ENCODE results near the gene GAGE12G. TPM values are rescaled to one million over a fixed set of nuclear protein-coding genes. Genes with fewer than 3 reads are reported as not detected.
"Not testable (repeated sequence)": the region's sequence is repeated elsewhere in the genome, so short reads cannot be mapped to it uniquely, and the experiment has no call there.

GAGE12G gene
- polyA plus RNA-seq, 1 donor from 2014 or later: not detected

DNA sequence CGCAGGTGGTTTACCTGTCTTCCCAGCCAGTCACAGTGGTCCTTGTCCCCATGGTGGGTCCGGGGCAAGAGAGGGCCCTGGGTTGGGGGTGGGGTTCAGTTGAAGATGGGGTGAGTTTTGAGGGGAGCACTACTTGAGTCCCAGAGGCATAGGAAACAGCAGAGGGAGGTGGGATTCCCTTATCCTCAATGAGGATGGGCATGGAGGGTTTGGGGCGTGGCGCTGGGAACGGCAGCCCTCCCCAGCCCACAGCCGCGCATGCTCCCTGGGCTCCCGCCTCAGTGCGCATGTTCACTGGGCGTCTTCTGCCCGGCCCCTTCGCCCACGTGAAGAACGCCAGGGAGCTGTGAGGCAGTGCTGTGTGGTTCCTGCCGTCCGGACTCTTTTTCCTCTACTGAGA lies 19.0 kb downstream of the GAGE12G start, which contains the start of gene GAGE2A:
Gene GAGE2A, plus strand, starts transcription at position 301 of the 400 bp plus-strand sequence. CDS start 1,155 bp downstream, outside the sequence.
- H2AFZ ChIP-seq (ENCODE audit: low read depth, low read length); H3K27ac ChIP-seq (ENCODE audit: low read length); H3K27me3 ChIP-seq (ENCODE audit: insufficient read depth, low read depth, low read length); H3K4me3 ChIP-seq (ENCODE audit: low read length); H4K20me1 ChIP-seq (ENCODE audit: insufficient read depth); H3F3A ChIP-seq (ENCODE audit: insufficient read depth, low read length, poor library complexity, severe bottlenecking); H3K9me3 ChIP-seq (ENCODE audit: low read length); H3K9ac ChIP-seq (ENCODE audit: low read length); H3K36me3 ChIP-seq (ENCODE audit: insufficient read depth, low read length); H3K4me2 ChIP-seq (ENCODE audit: low read length); H3K9me2 ChIP-seq (ENCODE audit: insufficient read depth, low read length); H3K79me2 ChIP-seq (replicated peaks; ENCODE audit: insufficient read depth, low read length): not testable (repeated sequence)

DNA sequence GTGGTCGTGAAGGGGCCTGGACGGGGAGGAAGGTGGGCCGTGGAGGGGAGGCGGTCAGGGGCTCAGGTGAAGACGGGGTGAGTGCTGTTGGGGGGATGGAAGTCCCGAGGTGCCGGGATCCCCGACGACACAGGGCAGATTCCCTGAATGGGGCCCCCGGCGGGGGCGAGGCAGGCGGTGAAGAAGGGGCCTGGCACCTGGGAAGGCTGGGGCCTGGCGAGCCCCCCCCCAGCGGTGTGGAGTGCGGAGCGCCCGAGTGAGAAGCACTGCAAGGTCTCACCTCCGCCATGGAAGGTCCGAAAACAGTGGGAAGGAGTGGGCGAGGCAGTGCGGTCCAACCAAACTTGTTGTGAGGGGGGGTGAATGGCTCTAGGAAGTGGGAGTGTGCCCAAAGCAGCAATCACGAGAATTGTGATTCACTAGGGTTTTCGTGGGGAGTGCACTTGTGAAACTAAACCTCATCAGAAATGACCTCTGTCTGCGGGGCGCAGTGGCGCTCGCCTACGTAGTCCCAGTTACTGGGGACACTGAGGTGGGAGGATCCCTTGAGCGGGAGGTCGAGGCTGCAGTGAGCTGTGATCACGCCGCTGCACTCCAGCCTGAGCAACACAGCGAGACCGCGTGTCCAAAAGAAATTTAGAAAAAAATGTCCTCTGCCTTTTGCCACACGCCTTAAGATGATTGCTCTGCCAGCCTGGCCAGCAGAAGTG lies 19.7 kb downstream of the GAGE12G start:
- not testable (repeated sequence) for H3K27ac ChIP-seq (ENCODE audit: low read length); H3K9me3 ChIP-seq (ENCODE audit: low read length); H3K4me3 ChIP-seq (ENCODE audit: low read length); H3K9ac ChIP-seq (ENCODE audit: low read length); H3K36me3 ChIP-seq (ENCODE audit: insufficient read depth, low read length); H2AFZ ChIP-seq (ENCODE audit: low read depth, low read length); H3K9me2 ChIP-seq (ENCODE audit: insufficient read depth, low read length); H3K4me2 ChIP-seq (ENCODE audit: low read length); H3F3A ChIP-seq (ENCODE audit: insufficient read depth, low read length, poor library complexity, severe bottlenecking); H3K79me2 ChIP-seq (replicated peaks; ENCODE audit: insufficient read depth, low read length); H4K20me1 ChIP-seq (ENCODE audit: insufficient read depth); H3K27me3 ChIP-seq (ENCODE audit: insufficient read depth, low read depth, low read length)

DNA sequence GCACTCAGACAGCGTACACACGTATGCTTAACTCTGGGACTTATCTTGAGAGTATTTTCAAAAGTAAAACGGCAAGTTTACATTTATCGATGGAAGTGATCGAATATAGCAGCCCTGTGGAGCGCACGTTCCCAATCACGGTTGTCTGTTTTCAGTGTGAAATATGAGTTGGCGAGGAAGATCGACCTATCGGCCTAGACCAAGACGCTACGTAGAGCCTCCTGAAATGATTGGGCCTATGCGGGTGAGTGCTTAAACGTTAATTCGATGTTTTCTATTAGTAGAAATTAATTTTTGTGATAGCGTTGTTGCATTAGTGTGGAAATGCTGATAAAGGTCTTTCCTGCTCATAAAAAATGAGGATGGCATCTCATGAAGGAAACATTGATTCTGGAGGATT lies 20.3 kb downstream of the GAGE12G start:
- not testable (repeated sequence) for H2AFZ ChIP-seq (ENCODE audit: low read depth, low read length); H3K9me3 ChIP-seq (ENCODE audit: low read length); H3K79me2 ChIP-seq (replicated peaks; ENCODE audit: insufficient read depth, low read length); H4K20me1 ChIP-seq (ENCODE audit: insufficient read depth); H3K9me2 ChIP-seq (ENCODE audit: insufficient read depth, low read length); H3K9ac ChIP-seq (ENCODE audit: low read length); H3K4me2 ChIP-seq (ENCODE audit: low read length); H3K27ac ChIP-seq (ENCODE audit: low read length); H3F3A ChIP-seq (ENCODE audit: insufficient read depth, low read length, poor library complexity, severe bottlenecking); H3K27me3 ChIP-seq (ENCODE audit: insufficient read depth, low read depth, low read length); H3K4me3 ChIP-seq (ENCODE audit: low read length); H3K36me3 ChIP-seq (ENCODE audit: insufficient read depth, low read length)

DNA sequence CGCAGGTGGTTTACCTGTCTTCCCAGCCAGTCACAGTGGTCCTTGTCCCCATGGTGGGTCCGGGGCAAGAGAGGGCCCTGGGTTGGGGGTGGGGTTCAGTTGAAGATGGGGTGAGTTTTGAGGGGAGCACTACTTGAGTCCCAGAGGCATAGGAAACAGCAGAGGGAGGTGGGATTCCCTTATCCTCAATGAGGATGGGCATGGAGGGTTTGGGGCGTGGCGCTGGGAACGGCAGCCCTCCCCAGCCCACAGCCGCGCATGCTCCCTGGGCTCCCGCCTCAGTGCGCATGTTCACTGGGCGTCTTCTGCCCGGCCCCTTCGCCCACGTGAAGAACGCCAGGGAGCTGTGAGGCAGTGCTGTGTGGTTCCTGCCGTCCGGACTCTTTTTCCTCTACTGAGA lies 28.5 kb downstream of the GAGE12G start, which contains the start of gene GAGE1:
Gene GAGE1, plus strand, starts transcription at position 301 of the 400 bp plus-strand sequence. CDS start 1,155 bp downstream, outside the sequence.
- not testable (repeated sequence) for H4K20me1 ChIP-seq (ENCODE audit: insufficient read depth); H3K79me2 ChIP-seq (replicated peaks; ENCODE audit: insufficient read depth, low read length); H3F3A ChIP-seq (ENCODE audit: insufficient read depth, low read length, poor library complexity, severe bottlenecking); H3K4me3 ChIP-seq (ENCODE audit: low read length); H3K27me3 ChIP-seq (ENCODE audit: insufficient read depth, low read depth, low read length); H2AFZ ChIP-seq (ENCODE audit: low read depth, low read length); H3K36me3 ChIP-seq (ENCODE audit: insufficient read depth, low read length); H3K4me2 ChIP-seq (ENCODE audit: low read length); H3K27ac ChIP-seq (ENCODE audit: low read length); H3K9me3 ChIP-seq (ENCODE audit: low read length); H3K9me2 ChIP-seq (ENCODE audit: insufficient read depth, low read length); H3K9ac ChIP-seq (ENCODE audit: low read length)

DNA sequence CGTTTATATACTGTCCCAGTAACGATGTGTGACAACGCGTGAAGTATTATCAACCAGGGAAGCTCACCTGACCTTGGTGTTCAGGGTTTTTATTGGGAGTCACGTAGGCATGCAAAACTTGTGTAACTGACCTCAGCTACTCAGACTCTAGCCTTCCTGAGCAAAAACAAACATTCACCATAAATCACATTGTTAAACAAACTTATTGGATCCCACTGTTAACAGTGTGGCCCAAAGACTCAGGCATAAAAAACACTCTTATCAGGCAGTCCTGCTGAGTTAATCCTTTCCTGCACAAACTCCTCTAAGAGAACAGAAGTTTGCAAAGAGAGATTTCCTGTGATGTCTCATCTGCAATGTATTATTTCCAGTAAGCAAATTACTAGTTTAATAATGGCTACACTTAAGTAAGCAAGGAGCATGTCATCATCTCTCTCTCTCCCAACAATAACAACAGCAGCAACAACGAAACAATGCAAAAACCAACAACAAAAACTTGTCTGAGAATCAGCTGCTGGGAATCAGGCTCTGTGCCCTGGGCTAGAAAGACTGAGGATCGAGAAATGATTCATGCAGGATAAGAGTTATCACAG lies 40.6 kb downstream of the GAGE12G start:
- no peaks in the 10 kb centered on the region for H4K20me1 ChIP-seq (ENCODE audit: insufficient read depth)

More for the DNA sequence above, 40.6 kb downstream of the GAGE12G start:
- H3K4me2 ChIP-seq (ENCODE audit: low read length): no peak overlapping the region
- no peaks in the 10 kb centered on the region for H3F3A ChIP-seq (ENCODE audit: insufficient read depth, low read length, poor library complexity, severe bottlenecking)
- H3K27me3 ChIP-seq (ENCODE audit: insufficient read depth, low read depth, low read length): no peaks in the 10 kb centered on the region
- no peak overlapping the region for H3K9ac ChIP-seq (ENCODE audit: low read length)
- no peak for TF ChIP-seq SMC3 (conservative IDR thresholded peaks at IDR 0.05; ENCODE audit: poor library complexity)
- TF ChIP-seq, protein P1, sequence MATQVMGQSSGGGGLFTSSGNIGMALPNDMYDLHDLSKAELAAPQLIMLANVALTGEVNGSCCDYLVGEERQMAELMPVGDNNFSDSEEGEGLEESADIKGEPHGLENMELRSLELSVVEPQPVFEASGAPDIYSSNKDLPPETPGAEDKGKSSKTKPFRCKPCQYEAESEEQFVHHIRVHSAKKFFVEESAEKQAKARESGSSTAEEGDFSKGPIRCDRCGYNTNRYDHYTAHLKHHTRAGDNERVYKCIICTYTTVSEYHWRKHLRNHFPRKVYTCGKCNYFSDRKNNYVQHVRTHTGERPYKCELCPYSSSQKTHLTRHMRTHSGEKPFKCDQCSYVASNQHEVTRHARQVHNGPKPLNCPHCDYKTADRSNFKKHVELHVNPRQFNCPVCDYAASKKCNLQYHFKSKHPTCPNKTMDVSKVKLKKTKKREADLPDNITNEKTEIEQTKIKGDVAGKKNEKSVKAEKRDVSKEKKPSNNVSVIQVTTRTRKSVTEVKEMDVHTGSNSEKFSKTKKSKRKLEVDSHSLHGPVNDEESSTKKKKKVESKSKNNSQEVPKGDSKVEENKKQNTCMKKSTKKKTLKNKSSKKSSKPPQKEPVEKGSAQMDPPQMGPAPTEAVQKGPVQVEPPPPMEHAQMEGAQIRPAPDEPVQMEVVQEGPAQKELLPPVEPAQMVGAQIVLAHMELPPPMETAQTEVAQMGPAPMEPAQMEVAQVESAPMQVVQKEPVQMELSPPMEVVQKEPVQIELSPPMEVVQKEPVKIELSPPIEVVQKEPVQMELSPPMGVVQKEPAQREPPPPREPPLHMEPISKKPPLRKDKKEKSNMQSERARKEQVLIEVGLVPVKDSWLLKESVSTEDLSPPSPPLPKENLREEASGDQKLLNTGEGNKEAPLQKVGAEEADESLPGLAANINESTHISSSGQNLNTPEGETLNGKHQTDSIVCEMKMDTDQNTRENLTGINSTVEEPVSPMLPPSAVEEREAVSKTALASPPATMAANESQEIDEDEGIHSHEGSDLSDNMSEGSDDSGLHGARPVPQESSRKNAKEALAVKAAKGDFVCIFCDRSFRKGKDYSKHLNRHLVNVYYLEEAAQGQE (IDR thresholded peaks at IDR 0.05; ENCODE audit: borderline replicate concordance): no peak
- no peak for TF ChIP-seq EZH2 (IDR thresholded peaks at IDR 0.05; ENCODE audit: borderline replicate concordance, insufficient read depth, low read length, poor library complexity, severe bottlenecking)
- no peak for TF ChIP-seq EP300 (conservative IDR thresholded peaks at IDR 0.05; ENCODE audit: poor library complexity, severe bottlenecking)
- TF ChIP-seq TAF1 (IDR thresholded peaks at IDR 0.05; ENCODE audit: low read depth): no peak
- TF ChIP-seq MXI1 (conservative IDR thresholded peaks at IDR 0.05; ENCODE audit: poor library complexity, severe bottlenecking): no peak
- no peak for TF ChIP-seq POLR2AphosphoS5 (IDR thresholded peaks at IDR 0.05)
- TF ChIP-seq, protein P2, sequence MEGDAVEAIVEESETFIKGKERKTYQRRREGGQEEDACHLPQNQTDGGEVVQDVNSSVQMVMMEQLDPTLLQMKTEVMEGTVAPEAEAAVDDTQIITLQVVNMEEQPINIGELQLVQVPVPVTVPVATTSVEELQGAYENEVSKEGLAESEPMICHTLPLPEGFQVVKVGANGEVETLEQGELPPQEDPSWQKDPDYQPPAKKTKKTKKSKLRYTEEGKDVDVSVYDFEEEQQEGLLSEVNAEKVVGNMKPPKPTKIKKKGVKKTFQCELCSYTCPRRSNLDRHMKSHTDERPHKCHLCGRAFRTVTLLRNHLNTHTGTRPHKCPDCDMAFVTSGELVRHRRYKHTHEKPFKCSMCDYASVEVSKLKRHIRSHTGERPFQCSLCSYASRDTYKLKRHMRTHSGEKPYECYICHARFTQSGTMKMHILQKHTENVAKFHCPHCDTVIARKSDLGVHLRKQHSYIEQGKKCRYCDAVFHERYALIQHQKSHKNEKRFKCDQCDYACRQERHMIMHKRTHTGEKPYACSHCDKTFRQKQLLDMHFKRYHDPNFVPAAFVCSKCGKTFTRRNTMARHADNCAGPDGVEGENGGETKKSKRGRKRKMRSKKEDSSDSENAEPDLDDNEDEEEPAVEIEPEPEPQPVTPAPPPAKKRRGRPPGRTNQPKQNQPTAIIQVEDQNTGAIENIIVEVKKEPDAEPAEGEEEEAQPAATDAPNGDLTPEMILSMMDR (IDR thresholded peaks at IDR 0.05; ENCODE audit: poor library complexity, severe bottlenecking): no peak
- TF ChIP-seq RAD21 (conservative IDR thresholded peaks at IDR 0.05): no peak
- no peaks in the 10 kb centered on the region for H3K9me2 ChIP-seq (ENCODE audit: insufficient read depth, low read length)
- no peak overlapping the region for H2AFZ ChIP-seq (ENCODE audit: low read depth, low read length)
- no peak overlapping the region for H3K4me3 ChIP-seq (ENCODE audit: low read length)
- no peak overlapping the region for H3K27ac ChIP-seq (ENCODE audit: low read length)
- H3K9me3 ChIP-seq (ENCODE audit: low read length): no peaks in the 10 kb centered on the region
- H3K36me3 ChIP-seq (ENCODE audit: insufficient read depth, low read length): no peaks in the 10 kb centered on the region
- no peaks in the 10 kb centered on the region for H3K79me2 ChIP-seq (replicated peaks; ENCODE audit: insufficient read depth, low read length)

Data from neural cell (in vitro differentiated cells).